ENCODE data around the gene AIP. TPM values are rescaled to one million over a fixed set of nuclear protein-coding genes. Genes with fewer than 3 reads are reported as not detected.
"Not testable (repeated sequence)": the region's sequence is repeated elsewhere in the genome, so short reads cannot be mapped to it uniquely, and the experiment has no call there.

AIP gene
- total RNA-seq, 8 experiments from 2014 or later: 48.1 to 72.2 (median 59.5) TPM

DNA sequence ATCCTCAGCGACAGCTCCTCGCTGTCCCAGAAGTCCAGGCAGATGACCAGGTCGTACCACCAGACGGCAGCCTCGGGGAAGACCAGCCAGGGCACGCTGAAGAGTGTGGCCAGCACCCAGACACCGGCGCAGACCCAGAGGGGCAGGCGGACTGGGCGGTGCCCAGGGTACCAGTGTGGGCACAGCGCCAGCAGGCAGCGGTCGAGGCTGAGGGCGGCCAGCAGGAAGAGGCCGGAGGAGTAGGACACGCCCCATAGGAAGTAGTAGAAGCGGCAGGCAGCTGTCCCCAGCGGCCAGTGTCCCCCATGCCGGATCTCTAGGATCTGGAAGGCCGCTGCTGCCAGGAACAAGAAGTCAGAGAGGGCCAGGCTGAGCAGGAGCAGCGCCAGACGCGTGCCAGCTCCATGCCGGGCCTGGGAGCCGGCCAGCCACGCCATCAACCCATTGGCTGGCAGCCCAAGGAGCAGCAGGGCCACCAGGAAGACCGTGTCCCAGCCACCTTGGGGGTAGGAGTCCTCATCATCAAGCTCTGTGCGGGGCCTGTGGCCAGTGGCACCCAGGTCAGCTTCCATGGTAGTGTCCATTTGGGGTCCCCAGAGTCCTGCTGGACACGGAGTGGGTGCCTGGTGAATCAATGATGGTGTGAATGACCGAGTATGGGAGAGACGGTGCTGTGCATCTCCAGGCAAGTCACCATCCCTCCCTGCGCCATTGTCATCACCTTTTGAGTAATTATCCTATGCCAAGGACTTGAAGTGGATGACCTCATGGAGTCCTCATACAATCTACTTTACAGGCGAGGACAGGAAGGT is 30.5 kb upstream of the AIP start, which contains the start of gene GPR152:
GPR152 (minus strand) TSS at position 589 of the 812 bp plus-strand sequence; CDS start at position 584, 5 bp downstream.
- peaks cover 0 to 6% of the 10 kb centered on the region in 2 donors for H3K4me1 ChIP-seq (replicated peaks in 1 of 2)
- in situ Hi-C loops (cut with MboI; ENCODE audit: low pct_unique_long_range_greater_than_20kb in 2 of 9, low sequenced_read_pairs in 9 of 9, unreplicated experiment in 9 of 9): no loop called here
- WGBS, 10 experiments: 50 to 100% (median 92%) methylated on average over 1 to 19 of the region's 33 CpGs; no CpG with 5 or more reads in 3 of the 10 experiments
- no peak within 1 kb of the TSS for H3K4me3 ChIP-seq
- no peak within 1 kb of the TSS for H3K27ac ChIP-seq
- no peak for ATAC-seq (replicated peaks in 6 of 8)

DNA sequence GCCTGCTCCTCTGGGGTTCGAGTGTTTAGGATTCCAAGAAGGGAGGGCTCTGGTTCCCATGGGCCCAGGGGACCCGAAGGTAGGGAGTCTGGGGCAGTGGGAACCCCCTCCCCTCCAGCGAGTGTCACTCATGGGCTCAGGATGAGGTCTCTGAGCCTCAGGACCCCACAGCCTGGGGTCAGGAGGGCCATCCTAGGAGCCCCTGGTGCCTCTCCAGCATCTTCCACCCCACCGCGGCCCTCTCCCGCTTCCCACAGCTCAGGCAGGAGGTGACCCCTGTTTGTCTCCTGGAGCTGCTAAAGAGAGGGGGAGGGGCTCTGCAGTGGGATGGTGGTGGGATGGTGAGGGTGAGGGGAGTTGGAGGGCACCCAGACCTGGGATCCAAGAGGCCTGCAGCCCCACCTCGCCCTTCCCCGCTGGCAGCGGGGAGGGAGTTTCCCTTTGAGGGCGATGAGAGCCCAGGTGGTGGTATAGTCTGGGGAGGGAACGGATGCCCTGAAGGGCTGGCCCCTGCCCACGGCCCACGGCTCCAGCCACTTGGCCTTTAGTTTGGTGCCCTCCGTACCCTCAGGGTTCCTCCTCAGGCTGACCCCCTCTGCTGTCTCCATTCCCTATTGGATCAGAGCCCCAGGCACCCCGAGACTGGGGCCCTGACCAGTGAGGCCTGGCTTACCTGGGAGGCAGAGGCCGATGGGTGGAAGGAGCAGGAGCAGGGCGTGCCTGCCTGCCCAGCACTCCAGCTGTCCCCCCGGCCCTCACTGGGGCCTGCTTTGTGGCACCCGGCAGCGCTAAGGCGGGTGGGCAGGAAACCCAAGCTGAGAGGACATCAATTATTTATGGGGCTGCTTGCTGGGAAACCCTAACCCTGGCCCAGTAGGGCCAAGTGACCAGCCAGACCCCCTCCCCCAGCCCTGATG is 28.8 kb upstream of the AIP start:
- in situ Hi-C loops (cut with MboI; ENCODE audit: low pct_unique_long_range_greater_than_20kb in 2 of 9, low sequenced_read_pairs in 9 of 9, unreplicated experiment in 9 of 9): no loop called here
- no peak for ATAC-seq (replicated peaks in 6 of 8)

DNA sequence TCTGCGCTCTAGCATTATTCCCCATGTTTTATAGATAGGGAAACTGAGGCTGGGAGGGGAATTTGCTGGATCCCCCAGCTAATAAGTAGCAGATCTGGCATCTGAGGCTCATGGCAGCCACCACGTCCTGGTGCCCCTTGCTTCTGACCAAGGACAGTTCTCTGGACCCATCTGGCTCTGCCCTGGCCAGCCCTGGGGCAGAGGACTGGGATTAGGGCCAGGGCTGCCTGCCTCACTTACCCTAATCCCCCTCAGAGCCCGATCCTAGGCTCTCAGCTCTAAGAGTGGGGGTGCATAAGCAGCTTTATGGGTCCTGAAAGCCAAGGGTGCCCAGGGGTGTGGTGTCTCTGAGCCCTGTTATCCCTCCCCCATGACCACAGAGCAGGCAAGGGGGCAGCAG is 27.8 kb upstream of the AIP start, which contains the start of gene CABP4:
CABP4 (plus strand) TSS at position 301 of the 400 bp plus-strand sequence; CDS start at position 371, 70 bp downstream.
- Histone ChIP-seq H3K27ac (no peak within 1 kb of the TSS), H3K4me3 (no peak within 1 kb of the TSS), H3K4me1 (replicated peaks in 1 of 2) (peaks cover 0 to 6% of the 10 kb centered on the region in 2 donors)
- WGBS, 10 experiments: 60 to 71% methylated on average over 1 of the region's 3 CpGs; no CpG with 5 or more reads in 8 of the 10 experiments
- in situ Hi-C loops (cut with MboI; ENCODE audit: low pct_unique_long_range_greater_than_20kb in 2 of 9, low sequenced_read_pairs in 9 of 9, unreplicated experiment in 9 of 9): no loop called here
- no peak for ATAC-seq (replicated peaks in 6 of 8)

More for the DNA sequence above, 28.8 kb upstream of the AIP start:
- H3K4me1 ChIP-seq (replicated peaks in 1 of 2): peaks cover 0 to 6% of the 10 kb centered on the region in 2 donors
- H3K4me3 ChIP-seq: no peak overlapping the region
- no peak overlapping the region for H3K27ac ChIP-seq
- 60 to 87% (median 83%) methylated on average over 1 to 3 of the region's 21 CpGs; no CpG with 5 or more reads in 7 of the 10 experiments for WGBS, 10 experiments

DNA sequence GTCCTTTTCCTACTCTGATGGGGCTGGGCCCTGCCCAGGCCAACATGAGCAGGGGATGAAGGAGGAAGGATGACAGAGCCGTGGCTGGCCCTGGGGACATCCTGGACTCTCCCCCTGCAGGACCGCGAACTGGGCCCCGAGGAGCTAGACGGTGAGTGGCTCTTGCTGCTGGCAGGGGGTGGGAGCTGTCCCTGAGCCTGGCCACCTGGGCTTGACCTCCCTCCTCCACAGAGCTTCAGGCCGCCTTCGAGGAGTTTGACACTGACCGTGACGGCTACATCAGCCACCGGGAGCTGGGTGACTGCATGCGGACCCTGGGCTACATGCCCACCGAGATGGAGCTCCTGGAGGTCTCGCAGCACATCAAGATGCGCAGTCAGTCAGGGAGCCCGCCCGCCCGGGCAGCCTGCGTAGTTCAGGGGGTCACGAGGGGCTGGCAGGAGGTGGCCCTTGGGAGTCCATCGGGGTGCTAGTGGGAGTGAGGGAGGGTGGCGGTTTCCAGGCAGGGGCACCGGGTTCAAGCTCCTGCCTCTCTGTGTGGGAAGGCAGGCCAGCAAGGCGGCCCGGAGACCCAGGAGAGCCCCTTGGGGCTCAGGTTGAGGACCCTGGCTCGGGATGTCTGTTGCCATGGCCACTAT is 26.6 kb upstream of the AIP start:
- Histone ChIP-seq H3K4me3 (no peak overlapping the region), H3K27ac (no peak overlapping the region), H3K4me1 (replicated peaks in 1 of 2) (peaks cover 0 to 6% of the 10 kb centered on the region in 2 donors)
- 0 to 90% (median 81%) methylated on average over 1 to 4 of the region's 25 CpGs; no CpG with 5 or more reads in 6 of the 10 experiments for WGBS, 10 experiments
- in situ Hi-C loops (cut with MboI; ENCODE audit: low pct_unique_long_range_greater_than_20kb in 2 of 9, low sequenced_read_pairs in 9 of 9, unreplicated experiment in 9 of 9): no loop called here
- ATAC-seq (replicated peaks in 6 of 8): peak in 4 of 8 experiments; percentile 10 to 15 (median 12)

DNA sequence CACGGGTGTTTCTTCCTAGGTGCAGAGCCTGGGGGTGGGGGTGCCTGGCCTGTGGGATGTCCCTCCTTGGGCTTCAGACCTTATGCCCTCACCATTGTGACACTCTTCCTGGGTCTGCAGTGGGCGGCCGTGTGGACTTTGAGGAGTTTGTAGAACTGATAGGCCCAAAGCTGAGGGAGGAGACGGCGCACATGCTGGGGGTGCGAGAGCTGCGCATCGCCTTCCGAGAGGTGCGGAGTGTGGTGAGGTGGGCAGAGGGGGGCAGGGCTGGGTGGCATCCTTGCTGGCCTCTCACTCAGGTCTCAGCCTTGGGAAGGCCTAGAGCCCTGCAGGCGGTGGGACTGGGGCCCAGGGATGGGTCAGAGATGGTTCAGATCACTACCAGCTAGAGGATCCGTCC is 25.4 kb upstream of the AIP start:
- H3K27ac ChIP-seq: no peak overlapping the region
- peaks cover 0 to 6% of the 10 kb centered on the region in 2 donors for H3K4me1 ChIP-seq (replicated peaks in 1 of 2)
- H3K4me3 ChIP-seq: no peak overlapping the region
- 57 to 60% methylated on average over 1 to 2 of the region's 12 CpGs; no CpG with 5 or more reads in 8 of the 10 experiments for WGBS, 10 experiments
- in situ Hi-C loops (cut with MboI; ENCODE audit: low pct_unique_long_range_greater_than_20kb in 2 of 9, low sequenced_read_pairs in 9 of 9, unreplicated experiment in 9 of 9): no loop called here
- peak in 1 of 8 experiments; percentile 8 for ATAC-seq (replicated peaks in 6 of 8)

DNA sequence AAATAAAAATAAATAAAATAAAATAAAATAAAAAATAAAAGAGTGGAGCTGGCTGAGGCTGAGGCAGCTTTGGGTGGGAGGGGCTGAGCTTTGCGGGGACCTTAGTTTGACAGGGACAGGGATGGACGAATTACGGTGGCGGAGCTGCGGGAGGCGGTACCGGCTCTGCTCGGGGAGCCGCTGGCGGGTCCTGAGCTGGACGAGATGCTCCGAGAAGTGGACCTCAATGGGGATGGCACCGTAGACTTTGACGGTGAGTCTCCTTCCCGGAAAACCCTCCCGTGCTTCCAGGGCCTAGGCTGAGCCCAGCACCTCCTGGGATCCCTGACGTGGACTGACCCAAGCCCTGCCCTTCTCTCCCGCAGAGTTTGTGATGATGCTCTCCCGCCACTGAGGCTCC is 24.6 kb upstream of the AIP start:
- peaks cover 0 to 6% of the 10 kb centered on the region in 2 donors for H3K4me1 ChIP-seq (replicated peaks in 1 of 2)
- H3K4me3 ChIP-seq: no peak overlapping the region
- ATAC-seq (replicated peaks in 6 of 8): no peak
- H3K27ac ChIP-seq: no peak overlapping the region
- in situ Hi-C loops (cut with MboI; ENCODE audit: low pct_unique_long_range_greater_than_20kb in 2 of 9, low sequenced_read_pairs in 9 of 9, unreplicated experiment in 9 of 9): no loop called here
- 35 to 100% (median 93%) methylated on average over 2 to 9 of the region's 19 CpGs; no CpG with 5 or more reads in 5 of the 10 experiments for WGBS, 10 experiments

DNA sequence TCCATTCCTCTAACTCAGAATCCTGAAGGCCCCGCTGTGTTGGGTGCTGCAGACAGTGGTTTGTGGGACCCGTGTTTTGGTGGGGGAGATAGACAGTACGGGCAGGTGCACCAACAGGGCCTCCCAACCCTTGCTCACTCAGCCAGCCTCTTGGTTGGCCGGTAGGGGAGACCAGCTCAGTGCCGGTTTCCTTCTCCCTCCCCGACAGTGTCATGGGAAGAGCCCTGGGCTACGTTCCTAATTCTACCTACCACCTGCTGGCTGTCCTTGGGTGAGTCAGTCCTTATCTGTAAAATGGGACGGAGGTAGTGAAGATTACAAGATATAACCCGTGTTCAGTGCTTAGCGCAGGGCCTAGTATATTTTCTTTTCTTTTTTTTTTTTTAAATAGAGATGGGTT is 19.6 kb upstream of the AIP start:
- ATAC-seq (replicated peaks in 6 of 8): no peak
- H3K4me1 ChIP-seq (replicated peaks in 1 of 2): peaks cover 16 to 17% of the 10 kb centered on the region in 2 donors
- no peak overlapping the region for H3K27ac ChIP-seq
- no peak overlapping the region for H3K4me3 ChIP-seq
- 80 to 100% (median 98%) methylated on average over 1 to 5 of the region's 10 CpGs; no CpG with 5 or more reads in 2 of the 10 experiments for WGBS, 10 experiments
- in situ Hi-C loops (cut with MboI; ENCODE audit: low pct_unique_long_range_greater_than_20kb in 2 of 9, low sequenced_read_pairs in 9 of 9, unreplicated experiment in 9 of 9): no loop called here

DNA sequence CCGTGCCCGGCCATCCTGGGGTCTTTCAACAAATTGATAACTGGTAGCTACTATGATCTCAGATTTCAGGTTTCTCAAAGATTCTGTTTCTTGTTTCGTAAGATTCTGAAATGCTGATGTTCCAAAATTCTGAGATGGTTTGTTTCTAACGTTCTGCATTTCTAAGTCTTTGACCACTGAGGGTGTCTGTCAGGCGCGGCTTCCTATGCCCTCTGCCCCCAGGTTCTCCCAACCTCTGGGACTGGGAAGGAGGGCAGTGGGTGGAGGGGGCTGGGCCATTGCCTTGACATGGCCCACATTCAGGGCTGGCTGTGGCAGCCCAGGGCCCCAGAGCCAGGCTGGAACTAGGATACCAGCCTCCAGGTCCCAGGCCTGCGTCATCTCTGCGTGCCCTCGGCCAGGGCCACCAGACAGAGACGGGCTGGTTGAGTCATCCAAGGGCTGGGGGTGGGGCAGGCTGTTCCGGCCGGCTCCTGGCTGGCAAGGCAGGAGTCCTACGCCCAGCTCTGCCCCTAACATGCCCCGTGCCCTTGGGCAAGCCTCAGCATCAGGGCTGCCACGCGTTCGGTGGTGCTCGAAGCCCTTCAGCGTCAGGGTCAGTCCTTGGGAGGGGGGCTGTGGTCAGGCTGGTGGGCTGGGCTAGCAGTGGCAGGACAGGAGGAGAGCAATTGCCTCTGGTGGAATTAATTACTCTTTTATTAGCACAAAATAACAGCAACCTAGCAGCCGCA is 19.0 kb upstream of the AIP start:
- Histone ChIP-seq H3K27ac (peak overlapping the region; percentile 30 to 63), H3K4me3 (peak overlapping the region; percentile 48 to 67 (median 56)), H3K4me1 (replicated peaks in 1 of 2) (peaks cover 17 to 19% of the 10 kb centered on the region in 2 donors)
- WGBS, 10 experiments: 79 to 100% (median 81%) methylated on average over 1 to 9 of the region's 20 CpGs; no CpG with 5 or more reads in 3 of the 10 experiments
- in situ Hi-C loops (cut with MboI; ENCODE audit: low pct_unique_long_range_greater_than_20kb in 2 of 9, low sequenced_read_pairs in 9 of 9, unreplicated experiment in 9 of 9): no loop called here
- peak in 5 of 8 experiments; percentile 38 to 52 (median 47) for ATAC-seq (replicated peaks in 6 of 8)

DNA sequence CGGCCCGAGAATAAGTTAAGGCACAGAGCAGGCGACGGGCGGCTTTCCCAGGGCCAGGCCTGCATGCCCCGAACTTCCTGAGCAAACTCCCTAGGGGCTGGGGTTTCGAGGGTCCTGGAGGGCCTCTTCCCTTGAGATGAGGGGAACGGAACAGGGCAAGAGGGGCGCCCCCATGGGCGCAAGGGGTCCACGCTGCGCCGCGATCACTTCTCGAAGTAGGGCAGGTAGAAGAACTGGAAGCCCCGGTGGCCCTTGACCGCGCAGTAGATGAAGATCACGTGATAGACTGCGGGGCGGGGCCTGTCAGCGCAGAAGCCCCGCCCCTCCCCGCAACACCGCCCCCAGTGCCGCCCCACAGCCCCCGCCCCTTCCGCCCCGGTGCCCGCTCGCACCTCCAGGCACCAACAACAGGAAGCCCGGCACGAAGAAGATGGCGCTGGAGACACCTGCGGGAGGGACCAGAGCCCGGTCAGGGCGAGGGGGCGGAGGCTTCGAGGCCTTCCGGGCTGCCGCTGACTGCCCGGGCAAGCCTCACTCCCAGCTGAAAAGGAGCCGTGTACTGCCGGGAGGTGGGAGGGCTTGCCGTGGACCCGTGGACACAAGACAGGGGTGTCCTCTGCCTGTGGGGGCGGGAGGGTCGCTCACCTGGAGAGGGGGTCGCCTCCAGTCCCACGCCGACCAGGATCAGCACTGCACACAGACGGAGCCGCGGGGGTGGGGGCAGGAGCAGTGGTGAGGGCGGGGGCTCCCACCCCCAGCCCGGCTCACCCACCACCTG is 18.2 kb upstream of the AIP start:
- H3K4me1 ChIP-seq (replicated peaks in 1 of 2): peaks cover 18 to 21% of the 10 kb centered on the region in 2 donors
- peak; percentile 11 to 70 (median 58) for ATAC-seq (replicated peaks in 6 of 8)
- 10 to 100% (median 30%) methylated on average over 1 to 4 of the region's 56 CpGs; no CpG with 5 or more reads in 5 of the 10 experiments for WGBS, 10 experiments
- H3K4me3 ChIP-seq: peak overlapping the region; percentile 48 to 67 (median 56)
- peak overlapping the region; percentile 81 for H3K27ac ChIP-seq
- in situ Hi-C loops (cut with MboI; ENCODE audit: low pct_unique_long_range_greater_than_20kb in 2 of 9, low sequenced_read_pairs in 9 of 9, unreplicated experiment in 9 of 9): no loop called here

DNA sequence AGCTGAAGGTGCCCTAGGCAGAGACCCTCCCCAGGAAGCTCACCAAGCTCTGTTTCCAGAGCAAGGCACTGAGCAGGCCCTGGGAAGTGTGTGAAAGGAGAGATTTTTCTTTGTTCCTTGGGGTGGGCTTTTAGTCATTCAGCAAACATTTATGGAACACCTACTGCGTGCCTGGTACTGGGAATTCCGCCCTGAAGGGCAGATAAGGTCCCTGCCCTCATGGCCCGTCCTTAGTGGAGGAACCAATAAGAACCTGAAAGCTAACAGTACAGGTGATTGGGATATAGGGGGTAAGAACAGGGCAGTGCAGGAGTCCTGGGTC is 17.7 kb upstream of the AIP start:
- no peak for ATAC-seq (replicated peaks in 6 of 8)
- in situ Hi-C loops (cut with MboI; ENCODE audit: low pct_unique_long_range_greater_than_20kb in 2 of 9, low sequenced_read_pairs in 9 of 9, unreplicated experiment in 9 of 9): no loop called here
- Histone ChIP-seq H3K4me3 (peak overlapping the region; percentile 48 to 67 (median 56)), H3K27ac (peak overlapping the region; percentile 81), H3K4me1 (replicated peaks in 1 of 2) (peaks cover 20 to 23% of the 10 kb centered on the region in 2 donors)
- WGBS, 10 experiments: 50% methylated on average over 1 of the region's 3 CpGs; no CpG with 5 or more reads in 9 of the 10 experiments

DNA sequence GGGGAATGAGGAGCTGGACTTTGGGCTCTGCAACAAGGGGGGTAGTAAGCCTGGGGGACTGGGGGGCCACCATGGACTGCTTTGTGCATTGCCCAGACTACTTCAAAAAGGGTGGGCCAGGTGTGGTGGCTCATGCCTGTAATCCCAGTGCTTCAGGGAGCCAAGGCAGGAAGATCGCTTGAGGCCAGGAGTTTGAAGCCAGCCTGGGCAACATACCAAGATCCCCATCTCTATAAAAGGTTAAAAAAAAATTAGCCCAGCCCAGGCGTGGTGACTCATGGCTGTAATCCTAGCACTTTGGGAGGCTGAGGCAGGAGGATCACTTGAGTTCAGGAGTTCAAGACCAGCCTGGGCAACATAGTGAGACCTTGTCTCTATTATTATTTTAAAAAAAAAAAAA is 17.3 kb upstream of the AIP start:
- not testable (repeated sequence) for ATAC-seq (replicated peaks in 6 of 8); H3K27ac ChIP-seq

More for the DNA sequence above, 17.3 kb upstream of the AIP start:
- WGBS, 10 experiments: 100% methylated on average over 1 of the region's 2 CpGs; no CpG with 5 or more reads in 9 of the 10 experiments
- in situ Hi-C loops (cut with MboI; ENCODE audit: low pct_unique_long_range_greater_than_20kb in 2 of 9, low sequenced_read_pairs in 9 of 9, unreplicated experiment in 9 of 9); H3K4me3 ChIP-seq: not testable (repeated sequence)
- peaks cover 20 to 23% of the 10 kb centered on the region in 2 donors for H3K4me1 ChIP-seq (replicated peaks in 1 of 2)
